Uterus (tissue), 4 donors: Measurements from ENCODE around the gene COG3. TPM values are rescaled to one million over a fixed set of nuclear protein-coding genes. Genes with fewer than 3 reads are reported as not detected.

Experiments used
- DNase-seq, 2 donors: peaks; one replicate each; pipeline ENCODE4 v3.0.0-alpha.2; 2019 to 2020
- H3K27ac ChIP-seq, 2 donors: fragments of 200-600 bp; sonication (generic); 1 replicate in 1 of 2; 2 replicates in 1 of 2; pipeline ENCODE4 v1.5.1; 2016 to 2018
- H3K27me3 ChIP-seq, 2 donors: fragments of 200-600 bp; sonication (generic); one replicate each; pipeline ENCODE4 v1.5.1; 2018 to 2019; ENCODE audit warnings: control low read depth in 1 of 2
- H3K36me3 ChIP-seq, 2 donors: fragments of 200-600 bp; sonication (generic); one replicate each; pipeline ENCODE4 v1.5.1; 2019; ENCODE audit warnings: control low read depth in 1 of 2
- H3K4me1 ChIP-seq, 2 donors: fragments of 200-600 bp; sonication (generic); one replicate each; pipeline ENCODE4 v1.5.1; 2018 to 2019; ENCODE audit warnings: control low read depth in 1 of 2
- H3K4me3 ChIP-seq, 2 donors: fragments of 200-600 bp; sonication (generic); 1 replicate in 1 of 2; 2 replicates in 1 of 2; pipeline ENCODE4 v1.5.1; 2018 to 2019; ENCODE audit warnings: mild to moderate bottlenecking in 1 of 2
- H3K9me3 ChIP-seq, 2 donors: fragments of 200-600 bp; sonication (generic); one replicate each; pipeline ENCODE4 v1.5.1; 2019; ENCODE audit warnings: control low read depth in 1 of 2
- CTCF ChIP-seq, 4 experiments: fragments of 200-600 bp in 2 of 4; fragments of 450-650 bp in 2 of 4; sonication (generic) in 2 of 4; IDR thresholded peaks; one replicate each; pipeline ENCODE4 v1.5.1; 2016 to 2019; ENCODE audit warnings: antibody characterized with exemption in 4 of 4, mild to moderate bottlenecking in 2 of 4, moderate library complexity in 1 of 4
- POLR2A ChIP-seq, 2 donors: fragments of 450-650 bp; IDR thresholded peaks; one replicate each; pipeline ENCODE4 v1.6.1; 2016; ENCODE audit warnings: antibody characterized with exemption in 2 of 2, mild to moderate bottlenecking in 1 of 2, moderate library complexity in 1 of 2
- intact Hi-C: fragments of 100-400 bp; cut with DNase I; formaldehyde crosslinking; loops from one replicate; pipeline ENCODE4 v1.15.1; 2023; ENCODE audit warnings: low total_unique reads
- total RNA-seq, 4 donors: library from RNA; depleted of rRNA in 3 of 4; stranded (reverse); fragments of >200 nt in 3 of 4; gene quantifications; one replicate each; pipeline versions ENCODE4 v1.1.0 to v1.2.4, GENCODE V29; 2014 to 2023
- donor health status: DM: yes; HTN: yes; CAD: no.

COG3 gene
- total RNA-seq, 4 donors from 2014 or later: 26.2 to 57.4 (median 36.5) TPM

GRCh38 chr13:45506811-45507210 lies 42.1 kb downstream of the COG3 start:
- Histone ChIP-seq H3K9me3 (no peaks in the 10 kb centered on the region), H3K4me3 (no peak overlapping the region), H3K36me3 (no peaks in the 10 kb centered on the region), H3K27me3 (no peaks in the 10 kb centered on the region), H3K4me1 (no peaks in the 10 kb centered on the region), H3K27ac (no peak overlapping the region)
- intact Hi-C loops: no loop called here
- no peak for TF ChIP-seq CTCF (IDR thresholded peaks at IDR 0.05)
- no peak for TF ChIP-seq POLR2A (IDR thresholded peaks at IDR 0.05)
- DNase-seq: no peak

- Histone ChIP-seq H3K4me1 (no peaks in the 10 kb centered on the region), H3K36me3 (no peaks in the 10 kb centered on the region), H3K4me3 (no peak overlapping the region), H3K27ac (no peak overlapping the region), H3K9me3 (no peaks in the 10 kb centered on the region), H3K27me3 (no peaks in the 10 kb centered on the region)
- no peak for TF ChIP-seq POLR2A (IDR thresholded peaks at IDR 0.05)
- TF ChIP-seq CTCF (IDR thresholded peaks at IDR 0.05): no peak
- intact Hi-C loops: no loop called here
- DNase-seq: no peak
These were observed 44.0 kb downstream of the COG3 start for GRCh38 chr13:45508776-45509175.

- Histone ChIP-seq H3K27me3 (no peaks in the 10 kb centered on the region), H3K36me3 (no peaks in the 10 kb centered on the region), H3K4me3 (no peak overlapping the region), H3K27ac (no peak overlapping the region), H3K4me1 (no peaks in the 10 kb centered on the region), H3K9me3 (no peaks in the 10 kb centered on the region)
- intact Hi-C loops: no loop called here
- no peak for DNase-seq
- TF ChIP-seq POLR2A (IDR thresholded peaks at IDR 0.05): no peak
- TF ChIP-seq CTCF (IDR thresholded peaks at IDR 0.05): no peak
These were observed 45.9 kb downstream of the COG3 start for GRCh38 chr13:45510672-45511071.

GRCh38 chr13:45511310-45512097 lies 46.8 kb downstream of the COG3 start:
- no peak overlapping the region for H3K27ac ChIP-seq
- H3K9me3 ChIP-seq: no peaks in the 10 kb centered on the region
- H3K4me1 ChIP-seq: no peaks in the 10 kb centered on the region
- TF ChIP-seq POLR2A (IDR thresholded peaks at IDR 0.05): no peak
- TF ChIP-seq CTCF (IDR thresholded peaks at IDR 0.05): peak; percentile 72 to 84 (median 80)
- no peaks in the 10 kb centered on the region for H3K36me3 ChIP-seq
- no peaks in the 10 kb centered on the region for H3K27me3 ChIP-seq
- H3K4me3 ChIP-seq: no peak overlapping the region
- DNase-seq: peak in 1 of 2 donors; percentile 24
- intact Hi-C loops: no loop called here

DNA sequence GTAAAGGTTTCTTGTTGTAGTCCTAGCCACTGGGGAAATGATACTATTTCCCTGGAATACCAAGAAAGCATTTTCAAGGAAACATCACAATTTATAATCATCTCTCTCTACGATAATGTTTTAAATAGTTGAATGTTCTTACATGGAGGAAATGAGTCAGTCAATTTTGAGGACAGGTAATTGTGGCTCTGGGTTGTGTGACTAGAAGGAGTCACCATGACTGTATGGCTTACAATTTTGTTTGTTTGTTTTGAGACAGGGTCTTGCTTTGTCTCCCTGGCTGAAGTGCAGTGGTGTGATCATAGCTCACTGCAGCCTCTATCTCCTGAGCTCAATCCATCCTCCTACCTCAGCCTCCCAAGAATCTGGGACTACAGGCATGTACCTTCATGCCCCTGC lies 47.4 kb downstream of the COG3 start:
- no peak overlapping the region for H3K27ac ChIP-seq
- no peak for DNase-seq
- no peak overlapping the region for H3K4me3 ChIP-seq
- intact Hi-C loops: no loop called here
- no peak for TF ChIP-seq CTCF (IDR thresholded peaks at IDR 0.05)
- TF ChIP-seq POLR2A (IDR thresholded peaks at IDR 0.05): no peak
- H3K4me1 ChIP-seq: no peaks in the 10 kb centered on the region
- H3K36me3 ChIP-seq: no peaks in the 10 kb centered on the region
- H3K9me3 ChIP-seq: no peaks in the 10 kb centered on the region
- H3K27me3 ChIP-seq: no peaks in the 10 kb centered on the region
